NCI-H146 treated with DMSO at 0.1 percent for 48 hours (cell line): ENCODE data around the gene ZCCHC10.
"Not testable (repeated sequence)": the region's sequence is repeated elsewhere in the genome, so short reads cannot be mapped to it uniquely, and the experiment has no call there.

ENCODE experiments used
- DNase-seq: peaks from one replicate; lab custom pipeline; 2025; ENCODE audit not compliant: unreplicated experiment; lab: John Stamatoyannopoulos, UW

The ZCCHC10 gene

DNA sequence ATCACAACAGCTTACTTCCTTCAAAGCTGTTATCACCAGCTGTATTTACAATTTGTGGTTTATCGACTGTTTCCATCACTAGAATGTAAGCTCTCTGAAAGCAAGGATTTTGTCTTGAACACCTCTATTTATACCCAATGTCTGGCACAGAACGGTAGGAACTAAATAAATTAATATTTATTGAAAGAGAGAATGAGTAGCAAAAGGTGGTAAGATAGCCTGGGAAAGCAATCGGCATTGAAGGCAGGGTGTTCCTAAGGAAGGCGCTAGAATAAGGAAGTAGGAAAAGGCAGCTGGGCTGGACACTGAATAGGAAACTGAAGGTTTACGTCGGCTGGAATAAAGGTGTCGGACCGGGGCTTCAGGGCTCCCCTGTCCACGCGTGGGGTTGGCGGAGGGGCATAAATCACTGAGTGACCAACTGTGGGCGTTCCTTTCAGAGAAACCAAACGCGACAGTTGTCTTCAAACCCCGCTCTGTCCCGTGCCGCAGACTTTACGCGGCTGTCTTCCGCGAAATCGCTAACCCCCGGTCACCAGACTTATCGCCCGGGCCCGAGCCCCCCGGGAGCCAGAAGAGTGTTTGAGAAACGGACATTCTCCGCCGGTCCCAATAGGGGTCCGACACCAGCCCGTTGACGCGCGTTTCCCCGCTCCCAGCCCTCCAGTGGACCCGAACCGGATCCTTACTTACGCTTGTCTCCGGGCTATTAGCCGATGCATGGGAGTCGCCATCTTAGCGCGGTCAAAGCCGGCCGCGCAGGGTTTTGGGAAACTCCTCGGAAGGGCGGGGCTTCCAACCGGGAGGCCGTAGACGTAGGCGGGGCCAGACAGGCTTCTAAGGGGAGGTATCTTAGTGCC is at the start of gene ZCCHC10:
Gene ZCCHC10 (minus strand): TSS at position 746 of the 860 bp plus-strand sequence. CDS start 12 bp downstream, at position 734.
- DNase-seq, result peak; percentile 78

DNA sequence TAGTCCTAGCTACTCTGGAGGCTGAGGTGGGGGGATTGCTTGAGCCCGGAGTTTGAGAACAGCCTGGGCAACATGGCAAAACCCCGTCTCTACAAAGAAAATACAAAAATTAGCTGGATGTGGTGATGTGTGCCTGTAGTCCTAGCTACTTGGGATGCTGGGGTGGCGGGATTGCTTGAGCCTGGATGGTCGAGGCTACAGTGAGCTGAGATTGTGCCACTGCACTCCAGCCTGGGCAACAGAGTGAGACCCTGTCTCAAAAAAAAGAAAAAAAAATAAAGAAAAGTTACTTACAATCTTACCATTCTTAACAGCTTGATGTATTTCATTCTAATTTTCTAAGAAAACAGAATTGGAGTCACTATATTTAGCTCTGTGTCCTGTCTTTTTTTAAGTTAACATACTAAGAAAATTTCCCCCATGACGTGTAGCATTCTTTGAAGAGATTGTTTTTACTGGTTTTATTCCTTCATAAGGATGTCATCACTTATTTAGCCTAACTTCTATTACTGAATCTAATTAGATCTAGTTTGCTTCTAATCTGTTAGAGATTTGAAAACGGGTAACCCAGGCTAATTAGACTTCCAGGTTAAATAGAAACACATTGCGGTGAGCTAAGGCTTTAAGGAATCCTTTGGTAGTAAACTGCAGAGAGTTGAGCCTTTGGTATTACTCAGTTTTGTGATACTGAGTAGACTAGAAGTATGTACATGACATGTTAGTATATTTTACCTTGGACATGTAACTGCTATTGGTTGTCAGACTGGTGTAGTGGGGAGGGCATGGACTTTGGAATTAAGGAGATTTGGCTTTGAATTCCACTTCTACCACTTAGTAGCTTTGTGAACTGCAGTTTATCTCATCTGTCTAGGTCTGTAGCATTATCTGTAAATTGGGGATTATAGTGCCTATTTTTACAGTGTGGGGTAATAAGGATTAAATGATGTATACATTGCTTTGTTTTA is 49.5 kb upstream of the ZCCHC10 start:
- DNase-seq, result no peak

DNA sequence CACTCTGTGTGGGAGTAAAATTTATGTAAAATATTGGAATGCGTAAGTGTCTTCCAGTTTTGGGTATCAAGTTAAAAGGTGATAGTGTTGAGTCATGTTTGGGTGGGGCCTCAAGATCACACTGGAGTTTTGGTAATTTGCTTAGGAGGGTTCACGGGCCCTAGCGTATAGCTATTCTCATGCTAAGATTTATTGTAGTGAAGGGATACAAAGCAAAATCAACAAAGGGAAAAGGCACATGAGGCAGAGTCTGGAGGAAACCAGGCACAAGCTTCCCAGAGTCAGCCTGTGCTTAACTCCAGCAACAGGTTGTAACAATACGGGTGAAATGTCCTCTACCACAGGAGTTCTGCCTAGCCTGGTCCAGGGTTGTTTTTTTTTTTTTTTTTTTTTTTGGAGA is 45.7 kb upstream of the ZCCHC10 start:
- no peak for DNase-seq

DNA sequence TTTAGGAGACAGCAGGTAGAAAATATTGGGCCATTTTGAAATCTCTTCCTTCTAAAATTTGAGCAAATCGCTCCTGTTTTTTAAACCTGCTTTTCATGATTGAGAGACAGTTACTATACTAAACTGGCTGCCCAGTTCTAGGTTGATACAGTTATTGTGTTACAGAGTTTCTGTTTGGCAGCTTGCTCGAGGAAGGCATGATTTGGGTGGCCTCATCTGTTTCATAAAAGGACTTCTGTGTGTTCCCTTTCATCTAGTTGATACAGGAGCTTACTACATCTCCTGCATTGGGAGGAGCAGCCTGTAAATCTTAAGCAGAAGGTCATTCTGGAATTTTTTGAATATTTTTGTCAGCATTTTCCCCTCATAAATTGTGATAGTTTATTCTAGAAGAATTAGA is 39.7 kb upstream of the ZCCHC10 start:
- DNase-seq, result no peak

DNA sequence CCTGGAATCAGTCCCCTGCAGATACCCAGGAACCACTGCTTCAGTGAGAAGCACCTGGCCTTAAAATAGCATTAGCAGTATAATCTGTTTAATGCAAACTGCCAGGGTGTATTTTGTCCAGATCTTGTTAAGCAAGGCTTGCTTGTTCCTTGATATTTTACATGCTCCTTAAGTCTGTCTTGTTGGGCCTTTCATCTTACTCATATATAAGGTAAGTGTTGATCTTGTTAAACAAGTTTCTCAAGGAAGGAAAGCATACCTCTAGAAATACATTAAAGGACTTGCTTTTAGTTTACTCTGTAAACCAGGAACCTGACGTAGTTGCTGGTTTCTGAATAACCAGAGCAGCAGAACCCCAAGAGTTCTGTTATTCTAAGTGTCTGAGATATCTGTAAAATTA is 39.1 kb upstream of the ZCCHC10 start:
- no peak for DNase-seq

DNA sequence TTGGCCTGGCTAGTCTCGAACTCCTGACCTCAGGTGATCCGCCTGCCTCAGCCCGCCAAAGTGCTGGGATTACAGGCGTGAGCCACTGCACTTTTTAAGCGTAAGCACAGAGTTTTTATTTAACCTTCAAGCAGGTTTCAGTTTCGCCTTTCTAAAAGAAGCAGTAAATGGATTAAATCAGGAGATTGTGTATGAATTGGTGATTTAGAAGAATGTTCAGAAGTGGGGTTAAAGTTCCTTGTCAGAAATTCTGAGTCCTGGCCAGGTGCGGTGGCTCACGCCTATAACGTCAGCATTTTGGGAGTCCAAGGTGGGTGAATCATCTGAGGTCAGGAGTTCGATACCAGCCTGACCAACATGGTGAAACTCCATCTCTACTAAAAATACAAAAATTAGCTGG is 37.6 kb upstream of the ZCCHC10 start:
- DNase-seq, result no peak

DNA sequence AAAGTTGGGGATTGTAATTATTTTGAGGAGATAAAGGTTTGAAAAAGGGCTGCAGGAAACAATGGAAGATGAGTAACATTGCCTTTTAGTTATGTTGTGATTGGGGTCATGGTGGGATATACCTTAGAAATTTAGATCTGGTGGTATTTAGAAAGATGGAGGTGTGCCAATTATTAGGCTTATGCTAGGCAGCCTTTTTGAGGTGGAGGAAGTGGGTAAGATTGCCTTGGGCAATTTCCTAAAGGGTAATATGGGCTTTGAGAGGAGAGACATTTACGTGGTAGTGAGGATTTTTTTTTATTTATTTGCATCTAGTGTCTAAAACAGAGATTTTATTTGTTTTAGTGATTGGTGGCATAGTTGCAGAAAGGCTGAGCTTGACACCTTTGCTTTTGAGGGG is 35.9 kb upstream of the ZCCHC10 start:
- no peak for DNase-seq

DNA sequence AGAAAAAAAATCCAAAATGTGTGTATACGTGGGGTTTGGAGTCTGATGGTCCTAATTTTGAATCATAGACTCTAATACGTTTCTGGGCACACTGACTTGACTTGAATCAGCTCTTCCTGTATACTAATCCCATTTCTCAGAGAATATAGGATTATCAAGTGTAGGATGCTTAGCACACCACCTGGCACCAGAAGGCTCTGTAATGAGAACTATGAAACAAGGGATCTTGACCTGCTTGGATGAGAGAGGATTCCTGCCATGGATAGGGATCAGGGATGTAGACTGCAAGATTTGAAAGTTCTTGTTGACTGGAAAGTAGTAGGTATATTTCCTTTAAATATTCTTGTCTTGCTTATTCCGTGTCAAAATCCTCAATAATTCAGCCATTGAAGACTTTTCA is 33.3 kb upstream of the ZCCHC10 start:
- no peak for DNase-seq

DNA sequence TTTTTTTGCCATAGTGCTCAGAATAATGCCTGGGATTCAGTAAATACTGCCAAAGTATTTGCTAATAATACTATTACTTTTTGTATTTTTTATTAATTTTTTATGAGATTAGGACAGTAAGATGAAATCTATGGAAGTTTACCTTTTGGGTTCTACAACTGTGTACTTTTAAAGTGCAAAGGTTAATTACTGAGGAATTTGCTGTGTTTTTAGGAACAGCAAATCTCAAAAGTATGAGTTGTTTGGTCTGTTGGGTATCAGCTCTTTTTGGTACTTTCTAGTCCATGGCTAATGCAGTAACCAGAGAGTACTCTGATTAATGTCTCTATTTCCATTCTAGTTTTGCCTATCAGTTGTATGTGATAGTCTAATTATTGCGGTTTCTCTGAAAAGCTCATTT is 30.5 kb upstream of the ZCCHC10 start:
- DNase-seq, result no peak

DNA sequence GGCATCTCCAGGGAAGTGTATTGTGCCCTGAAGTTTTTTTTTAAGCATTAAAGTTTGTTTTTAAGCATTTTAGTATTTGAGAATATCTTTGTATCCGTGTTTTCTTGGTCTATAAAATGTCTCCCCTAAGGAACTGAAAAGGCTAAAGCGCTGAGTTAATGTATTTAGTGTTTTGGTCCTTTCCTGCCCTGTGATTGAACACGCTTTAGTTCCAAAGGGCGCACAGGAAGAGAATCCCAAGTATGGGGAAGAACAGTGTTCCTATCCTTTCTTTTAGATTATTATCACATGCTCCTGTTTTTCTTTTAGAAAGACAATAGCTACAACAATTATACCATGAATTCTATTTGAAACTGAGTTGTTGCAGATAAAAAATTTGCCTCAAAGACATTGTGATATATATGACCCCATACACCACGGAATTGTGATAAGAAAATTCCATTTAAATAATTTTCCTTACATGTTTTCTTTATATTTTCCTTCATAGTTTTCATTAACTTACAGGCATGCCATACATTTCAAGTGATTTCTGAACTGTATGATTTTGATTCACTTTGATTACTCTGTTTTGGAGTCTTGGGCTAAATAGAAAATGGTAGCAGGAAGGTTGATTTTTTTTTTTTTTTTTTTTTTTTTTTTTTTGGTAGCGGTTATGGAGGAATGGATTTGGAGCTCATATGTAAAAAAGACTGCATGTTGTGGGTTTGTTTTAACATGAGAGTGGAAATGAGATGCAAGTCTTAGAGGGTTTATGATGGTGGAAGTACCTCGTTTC is 28.5 kb upstream of the ZCCHC10 start:
- no peak for DNase-seq

DNA sequence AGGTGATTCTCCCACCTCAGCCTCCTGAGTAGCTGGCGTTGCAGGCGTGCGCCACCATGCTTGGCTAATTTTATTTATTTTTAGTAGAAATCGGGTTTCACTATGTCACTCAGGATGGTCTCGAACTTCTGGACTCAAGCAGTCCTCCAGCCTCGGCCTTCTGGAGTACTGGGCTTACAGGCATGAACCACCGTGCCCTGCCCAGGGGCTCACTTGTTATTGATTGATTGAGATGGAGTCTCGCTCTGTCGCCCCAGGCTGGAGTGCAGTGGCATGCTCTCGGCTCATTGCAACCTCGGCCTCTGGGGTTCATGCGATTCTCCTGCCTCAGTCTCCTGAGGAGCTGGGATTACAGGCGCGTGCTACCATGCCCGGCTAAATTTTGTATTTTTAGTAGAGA is 27.1 kb upstream of the ZCCHC10 start:
- no peak for DNase-seq

DNA sequence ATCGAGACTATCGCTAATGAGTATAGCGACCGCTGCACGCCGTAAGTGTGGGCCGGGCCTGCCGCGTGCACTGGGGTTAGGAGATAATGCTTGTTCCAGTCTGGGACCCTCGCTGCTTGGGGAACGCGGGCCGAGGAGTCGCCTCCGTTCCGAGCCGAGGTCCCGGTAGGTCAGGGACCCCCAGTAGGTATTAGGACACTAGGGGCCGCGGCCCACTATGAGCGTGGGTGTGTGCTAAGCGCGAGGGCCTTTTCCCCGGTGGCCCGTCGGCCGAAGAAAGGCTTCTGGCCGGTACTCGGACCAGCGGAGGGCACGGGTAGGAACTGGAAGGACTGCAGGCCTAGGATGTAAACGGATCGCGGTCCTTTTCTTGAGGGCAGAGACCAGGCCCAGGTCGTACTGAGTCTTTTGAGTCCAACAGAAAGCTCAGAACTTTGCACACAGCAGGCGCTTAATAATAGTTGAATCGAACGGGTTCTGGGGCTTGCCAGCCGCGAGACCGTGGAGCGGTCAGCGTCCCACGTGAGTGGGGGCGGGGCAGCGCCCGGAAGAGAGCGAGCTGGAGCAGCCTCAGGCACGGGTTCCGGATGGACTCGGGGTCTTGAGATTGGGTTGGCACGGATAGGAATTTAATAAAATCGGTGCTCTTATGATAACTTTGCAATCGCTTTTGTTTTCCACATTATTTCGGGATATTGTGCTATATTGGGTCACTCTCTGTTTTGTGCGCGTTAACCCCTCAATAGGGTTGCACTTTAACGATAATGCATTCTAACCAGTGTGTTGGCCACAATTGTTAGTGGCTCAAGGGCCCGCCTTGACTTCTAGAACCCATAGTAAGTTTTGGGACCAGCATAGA is 26.2 kb upstream of the ZCCHC10 start:
- DNase-seq, result peak; percentile 1

DNA sequence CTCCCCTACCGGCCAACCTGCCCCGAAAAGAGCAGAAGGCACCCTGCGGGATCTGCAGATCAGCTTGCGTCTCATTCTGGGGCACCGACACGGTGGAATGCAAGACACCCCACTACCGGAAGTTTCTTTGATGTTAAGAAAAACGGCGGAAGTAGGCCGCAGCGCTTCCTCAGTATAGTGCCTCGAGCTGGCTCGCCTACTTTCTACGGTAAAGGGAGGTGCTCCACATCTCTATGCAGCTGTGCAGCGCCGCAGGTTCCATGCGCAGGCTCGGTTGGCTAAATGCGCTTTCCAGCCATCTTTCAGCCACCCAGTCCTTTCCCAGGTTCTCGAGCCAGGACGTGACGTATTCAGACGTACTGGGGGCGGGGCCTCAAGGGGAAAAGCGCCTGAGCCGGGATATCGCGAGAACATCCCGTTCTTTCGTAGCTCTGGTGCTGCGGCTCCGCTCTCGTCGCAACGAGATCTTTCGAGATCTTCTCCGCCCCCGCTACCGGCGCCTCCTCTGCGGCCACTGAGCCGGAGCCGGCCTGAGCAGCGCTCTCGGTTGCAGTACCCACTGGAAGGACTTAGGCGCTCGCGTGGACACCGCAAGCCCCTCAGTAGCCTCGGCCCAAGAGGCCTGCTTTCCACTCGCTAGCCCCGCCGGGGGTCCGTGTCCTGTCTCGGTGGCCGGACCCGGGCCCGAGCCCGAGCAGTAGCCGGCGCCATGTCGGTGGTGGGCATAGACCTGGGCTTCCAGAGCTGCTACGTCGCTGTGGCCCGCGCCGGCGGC is 25.4 kb upstream of the ZCCHC10 start, which contains the start of gene HSPA4:
Gene HSPA4 (plus strand): TSS at position 472 of the 775 bp plus-strand sequence. CDS start 238 bp downstream, at position 710.
- peak; percentile 86 for DNase-seq

DNA sequence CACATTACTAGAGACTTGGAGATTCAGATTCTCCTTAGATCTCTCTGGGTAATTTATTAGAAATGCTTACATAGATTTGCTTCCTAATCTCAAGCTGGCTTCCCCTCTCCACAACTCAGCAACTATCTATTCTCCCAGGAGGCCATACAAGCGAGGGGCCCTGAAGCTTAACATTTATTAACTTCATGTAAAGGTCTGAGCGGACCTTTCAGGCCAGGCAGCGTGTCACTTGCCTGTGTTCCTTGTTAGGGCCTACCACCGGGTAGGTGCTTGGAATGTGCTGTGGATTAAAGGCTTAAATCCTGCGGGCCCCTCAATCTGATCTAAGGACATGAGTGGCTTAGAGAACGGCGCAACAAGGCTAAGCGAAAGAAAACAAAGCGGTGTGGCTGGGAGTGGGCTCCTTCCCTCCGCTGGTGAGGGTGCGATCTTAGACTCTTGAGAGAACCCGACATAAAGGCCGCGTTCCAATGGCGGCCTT is 24.8 kb upstream of the ZCCHC10 start:
- no peak for DNase-seq

DNA sequence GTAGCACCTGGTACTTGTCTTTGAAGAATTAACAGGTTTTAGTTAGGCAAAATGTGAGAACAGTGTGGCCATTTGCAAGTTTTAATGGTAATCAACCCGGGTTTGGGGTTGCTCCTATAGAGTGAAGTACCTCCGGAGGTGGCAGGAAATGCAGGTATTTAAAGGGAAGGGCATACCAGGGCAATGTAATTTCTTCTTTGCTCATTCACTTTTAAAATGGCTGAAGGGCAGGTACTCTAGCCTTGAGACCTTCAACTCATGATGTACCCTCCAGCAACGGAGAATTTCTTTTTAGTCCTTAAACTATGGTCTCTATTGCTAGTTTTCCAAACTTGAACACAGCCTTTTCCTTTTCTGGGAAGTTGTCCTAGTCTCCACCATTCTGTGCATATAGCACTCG is 24.2 kb upstream of the ZCCHC10 start:
- no peak for DNase-seq

DNA sequence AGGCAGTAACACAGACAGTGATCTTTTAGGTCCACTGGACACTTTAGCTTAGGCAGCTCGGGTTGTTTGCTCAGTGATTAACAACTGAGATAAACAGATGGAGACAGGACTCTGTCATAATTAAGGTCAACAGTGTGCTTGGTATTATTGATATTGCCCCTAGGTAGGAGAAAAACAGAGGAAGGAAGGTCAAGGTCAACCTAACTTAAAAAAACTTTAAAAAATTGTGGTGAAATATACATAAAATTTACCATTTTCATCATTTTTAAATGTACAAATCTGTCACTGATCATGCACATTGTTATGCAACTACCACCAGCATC is 23.3 kb upstream of the ZCCHC10 start:
- DNase-seq, result peak; percentile 54

DNA sequence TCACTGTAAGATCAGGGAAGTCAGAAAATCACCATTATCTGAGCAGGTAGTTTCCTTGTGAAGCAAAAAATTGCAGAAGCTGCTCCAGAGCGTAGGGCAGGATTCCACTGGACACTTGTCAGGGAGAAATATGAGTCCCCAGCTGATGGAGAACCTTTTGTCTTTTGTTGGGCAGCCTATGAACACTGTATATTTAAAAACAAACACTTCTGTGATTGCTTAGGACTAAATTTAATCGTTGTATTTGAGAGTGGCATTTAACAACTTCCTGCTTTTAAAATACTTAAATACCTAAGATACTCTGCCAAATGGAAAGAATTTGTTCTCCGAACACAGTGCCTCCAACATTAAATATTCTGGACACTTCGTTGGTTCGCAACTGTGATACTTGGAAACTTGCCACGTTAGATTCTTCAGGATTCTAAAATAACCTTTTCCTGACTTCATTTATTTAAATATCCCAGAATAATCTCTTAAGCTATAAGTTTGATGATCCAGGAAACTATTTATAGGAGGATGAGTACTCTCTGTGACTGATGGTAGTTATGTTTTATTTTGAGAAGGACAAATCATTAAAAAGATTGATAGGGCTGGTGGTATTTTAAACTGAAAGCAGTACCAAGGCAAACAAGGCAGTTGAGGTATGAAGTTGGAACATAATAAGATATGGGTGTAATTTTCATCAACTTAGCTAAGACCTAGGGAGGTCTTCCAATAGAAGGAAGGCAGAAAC is 22.8 kb upstream of the ZCCHC10 start:
- peak; percentile 1 for DNase-seq

DNA sequence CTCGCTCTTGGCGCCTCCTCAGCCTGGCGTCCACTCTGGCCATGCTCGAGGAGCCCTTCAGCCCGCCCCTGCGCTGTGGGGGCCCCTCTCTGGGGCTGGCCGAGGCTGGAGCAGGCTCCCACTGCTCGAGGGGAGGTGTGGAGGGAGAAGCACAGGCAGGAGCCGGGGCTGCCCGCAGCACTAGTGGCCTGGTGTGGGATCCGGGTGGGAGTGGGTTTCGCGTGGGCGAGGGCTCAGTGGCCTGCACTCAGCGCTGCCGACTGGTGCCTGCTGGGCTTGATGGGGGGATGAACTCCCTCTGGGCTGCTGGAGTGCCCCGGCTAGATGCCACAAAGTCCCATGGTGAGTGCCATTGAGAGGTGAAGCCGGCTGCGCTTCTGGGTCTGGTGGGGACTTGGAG is 21.1 kb upstream of the ZCCHC10 start:
- DNase-seq, result no peak

DNA sequence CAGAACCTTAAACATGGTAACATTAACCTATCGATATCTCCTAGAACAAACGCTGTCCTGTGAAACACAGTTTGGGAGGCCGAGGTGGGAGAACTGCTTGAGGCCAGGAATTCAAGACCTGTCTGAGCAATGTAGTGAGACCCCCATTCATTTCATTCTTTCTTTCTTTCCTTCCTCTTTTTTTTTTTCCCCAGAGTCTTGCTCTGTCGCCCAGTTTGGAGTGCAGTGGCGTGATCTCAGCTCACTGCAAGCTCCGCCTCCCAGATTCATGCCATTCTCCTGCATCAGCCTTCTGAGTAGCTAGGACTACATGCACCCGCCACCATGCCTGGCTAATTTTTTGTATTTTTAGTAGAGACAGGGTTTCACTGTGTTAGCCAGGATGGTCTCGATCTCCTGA is 20.2 kb upstream of the ZCCHC10 start:
- not testable (repeated sequence) for DNase-seq
